GM19239 (cell line): ENCODE measurements around the gene ATP9A.
"Not testable (repeated sequence)": the region's sequence is repeated elsewhere in the genome, so short reads cannot be mapped to it uniquely, and the experiment has no call there.

Experiments
- DNase-seq: peaks from one replicate; pipeline ENCODE4 v3.0.0; 2011; ENCODE audit warnings: low spot score; ENCODE audit not compliant: insufficient read length
- FAIRE-seq: peaks from 2 replicates; lab custom pipeline; 2011; peaks lifted over from hg19 to GRCh38; lab: Jason Lieb, UNC

ATP9A gene

GRCh38 chr20:51697096-51697826 lies 70.9 kb downstream of the ATP9A start:
- FAIRE-seq (no peak), DNase-seq (no peak)

GRCh38 chr20:51696304-51697071 lies 71.7 kb downstream of the ATP9A start:
- no peak for DNase-seq

GRCh38 chr20:51695574-51696303 lies 72.5 kb downstream of the ATP9A start:
- DNase-seq (no peak), FAIRE-seq (no peak)

More at GRCh38 chr20:51696304-51697071, 71.7 kb downstream of the ATP9A start:
- no peak for FAIRE-seq

- FAIRE-seq (no peak), DNase-seq (no peak)
Measured at GRCh38 chr20:51692806-51693400, 75.3 kb downstream of the ATP9A start.

- FAIRE-seq (no peak), DNase-seq (no peak)
Measured at GRCh38 chr20:51691703-51692102, 76.5 kb downstream of the ATP9A start.

- FAIRE-seq (no peak), DNase-seq (no peak)
Measured at GRCh38 chr20:51688600-51689244, 79.5 kb downstream of the ATP9A start.

- DNase-seq (no peak), FAIRE-seq (no peak)
Measured at GRCh38 chr20:51687630-51688029, 80.6 kb downstream of the ATP9A start.

GRCh38 chr20:51687108-51687507 lies 81.1 kb downstream of the ATP9A start:
- FAIRE-seq (no peak), DNase-seq (no peak)

GRCh38 chr20:51685494-51685893 lies 82.7 kb downstream of the ATP9A start:
- DNase-seq, FAIRE-seq: not testable (repeated sequence)

- FAIRE-seq, result no peak
Measured at GRCh38 chr20:51680067-51680749, 88.0 kb downstream of the ATP9A start.

GRCh38 chr20:51679254-51679921 lies 88.8 kb downstream of the ATP9A start:
- no peak for FAIRE-seq

More at GRCh38 chr20:51680067-51680749, 88.0 kb downstream of the ATP9A start:
- no peak for DNase-seq

GRCh38 chr20:51678026-51678697 lies 90.0 kb downstream of the ATP9A start:
- no peak for FAIRE-seq
- DNase-seq, result no peak

More at GRCh38 chr20:51679254-51679921, 88.8 kb downstream of the ATP9A start:
- no peak for DNase-seq

- FAIRE-seq, result no peak
Measured at GRCh38 chr20:51668947-51669346, 99.2 kb downstream of the ATP9A start.

GRCh38 chr20:51668515-51668914 lies 99.7 kb downstream of the ATP9A start:
- no peak for DNase-seq
- FAIRE-seq, result no peak

More at GRCh38 chr20:51668947-51669346, 99.2 kb downstream of the ATP9A start:
- no peak for DNase-seq

- FAIRE-seq, result no peak
Measured at GRCh38 chr20:51667491-51667890, 100.7 kb downstream of the ATP9A start.

GRCh38 chr20:51667002-51667408 lies 101.2 kb downstream of the ATP9A start:
- FAIRE-seq, result no peak

More at GRCh38 chr20:51667491-51667890, 100.7 kb downstream of the ATP9A start:
- no peak for DNase-seq

GRCh38 chr20:51666126-51666525 lies 102.1 kb downstream of the ATP9A start:
- no peak for FAIRE-seq

More at GRCh38 chr20:51667002-51667408, 101.2 kb downstream of the ATP9A start:
- DNase-seq, result no peak

GRCh38 chr20:51665543-51666118 lies 102.6 kb downstream of the ATP9A start:
- FAIRE-seq (no peak), DNase-seq (no peak)

More at GRCh38 chr20:51666126-51666525, 102.1 kb downstream of the ATP9A start:
- no peak for DNase-seq
